HepG2 (cell line): Measurements from ENCODE around the gene PEX7.

Experiments
- NKX3-1 ChIP-seq: sonication (generic); formaldehyde crosslinking; IDR thresholded peaks from 2 replicates; pipeline ENCODE4 v1.5.0; 2020; ENCODE audit warnings: missing genetic modification reagents
- POGK ChIP-seq: sonication (generic); formaldehyde crosslinking; conservative IDR thresholded peaks from 2 replicates; pipeline ENCODE4 v1.8.0; 2022; ENCODE audit warnings: mild to moderate bottlenecking, moderate library complexity, missing genetic modification reagents
- TCF7L2 ChIP-seq: IDR thresholded peaks from 2 replicates; pipeline ENCODE4 v1.6.1; 2011; ENCODE audit warnings: mild to moderate bottlenecking, low read depth, low read length, moderate library complexity

- no peak for TF ChIP-seq NKX3-1 (CRISPR knock-in tag)
- no peak for TF ChIP-seq POGK (CRISPR knock-in tag)
- TF ChIP-seq TCF7L2 = no peak
These were observed 128.2 kb downstream of the PEX7 start for GRCh38 chr6:136950436-136951126.
